Adrenal gland (tissue), 12 donors: ENCODE measurements around the gene RALGAPA2. TPM values are rescaled to one million over a fixed set of nuclear protein-coding genes. Genes with fewer than 3 reads are reported as not detected.

Experiments used
- DNase-seq, 7 donors: peaks; one replicate each; pipeline ENCODE4 v3.0.0-alpha.2; 2019 to 2020
- H3K27ac ChIP-seq, 5 donors: fragments of 200-600 bp; sonication (generic) in 4 of 5; 1 replicate in 3 of 5; 2 replicates in 2 of 5; pipeline versions ENCODE4 v1.5.1 to v1.8.0; 2016 to 2020; ENCODE audit warnings: mild to moderate bottlenecking in 1 of 5
- H3K27me3 ChIP-seq: fragments of 200-600 bp; 2 replicates; pipeline ENCODE4 v1.8.0; 2021
- H3K36me3 ChIP-seq, 2 donors: fragments of 200-600 bp; replicated peaks in 1 of 2; 1 replicate in 1 of 2; 2 replicates in 1 of 2; pipeline versions ENCODE4 v1.5.1 to v1.8.0; 2018 to 2022
- H3K4me1 ChIP-seq, 2 donors: fragments of 200-600 bp; replicated peaks in 1 of 2; 1 replicate in 1 of 2; 2 replicates in 1 of 2; pipeline versions ENCODE4 v1.5.1 to v1.8.0; 2018 to 2021
- H3K4me3 ChIP-seq, 4 donors: fragments of 200-600 bp; sonication (generic) in 3 of 4; one replicate each; pipeline ENCODE4 v1.5.1; 2016 to 2018
- H3K9me3 ChIP-seq, 3 donors: fragments of 200-600 bp; sonication (generic) in 1 of 3; replicated peaks in 1 of 3; 1 replicate in 2 of 3; 2 replicates in 1 of 3; pipeline versions ENCODE4 v1.5.1 to v1.8.0; 2016 to 2021
- POLR2A ChIP-seq, 2 donors: fragments of 450-650 bp; IDR thresholded peaks; one replicate each; pipeline ENCODE4 v1.6.1; 2017; ENCODE audit warnings: antibody characterized with exemption in 2 of 2, mild to moderate bottlenecking in 2 of 2, moderate library complexity in 1 of 2
- WGBS, 4 donors: extraction: QIAGEN DNeasy Blood & Tissue Kit in 2 of 4; methylation state at CpG; one replicate each; pipeline versions ENCODE4 v1.1.5 to v1.1.7; 2013 to 2017; 5-methylcytosine and 5-hydroxymethylcytosine counted together
- intact Hi-C, 2 donors: fragments of 100-400 bp; cut with DNase I; formaldehyde crosslinking; loops; one replicate each; pipeline versions ENCODE4 v1.14.1 to v1.15.0; 2022 to 2023
- polyA plus RNA-seq, 3 donors: library from polyadenylated mRNA; stranded (reverse); fragments of 200-250 nt in 2 of 3; fragments of 350-450 nt in 1 of 3; fragmentation: Illumina TruSeq in 1 of 3; extraction: RNeasy Lipid Tissue Mini Kit (QIAGEN cat#74804) in 1 of 3; gene quantifications; one replicate each; pipeline ENCODE4 v1.2.3, GENCODE V29; 2013 to 2014
- total RNA-seq, 9 donors: library from RNA; depleted of rRNA in 4 of 9; stranded (reverse); fragments of >200 nt in 4 of 9; fragments of 120-200 nt in 1 of 9; fragmentation: NEBNext Ultra II Directional in 1 of 9; extraction: Animal tissue kit (Norgen Biotek cat#: 25700) in 1 of 9; gene quantifications; one replicate each; pipeline versions ENCODE4 v1.1.0 to v1.2.4, GENCODE V29; 2013 to 2023
- TF ChIP-seq, protein P1 (sequence below), 6 experiments: fragments of 450-650 bp in 4 of 6; fragments of 200-600 bp in 2 of 6; sonication (generic) in 1 of 6; IDR thresholded peaks; 1 replicate in 5 of 6; 2 replicates in 1 of 6; pipeline versions ENCODE4 v1.5.1 to v1.8.0; 2016 to 2021; ENCODE audit warnings: antibody characterized with exemption in 6 of 6, mild to moderate bottlenecking in 2 of 6, moderate library complexity in 1 of 6
- donor health status: healthy with polysubstance abuse.
- donor health status: Bipolar disorder and iron deficiency.
- donor health status: DM: yes; HTN: yes; CAD: no.
- donor health status: DM: no; HTN: no; CAD: no.
- donor health status: DM: no; HTN: no; CAD: no.
- donor health status: DM: yes; HTN: yes; CAD: no.

RALGAPA2 gene
- total and polyA plus RNA-seq, 12 donors, result 3.7 to 39.6 (median 20.7) TPM

DNA sequence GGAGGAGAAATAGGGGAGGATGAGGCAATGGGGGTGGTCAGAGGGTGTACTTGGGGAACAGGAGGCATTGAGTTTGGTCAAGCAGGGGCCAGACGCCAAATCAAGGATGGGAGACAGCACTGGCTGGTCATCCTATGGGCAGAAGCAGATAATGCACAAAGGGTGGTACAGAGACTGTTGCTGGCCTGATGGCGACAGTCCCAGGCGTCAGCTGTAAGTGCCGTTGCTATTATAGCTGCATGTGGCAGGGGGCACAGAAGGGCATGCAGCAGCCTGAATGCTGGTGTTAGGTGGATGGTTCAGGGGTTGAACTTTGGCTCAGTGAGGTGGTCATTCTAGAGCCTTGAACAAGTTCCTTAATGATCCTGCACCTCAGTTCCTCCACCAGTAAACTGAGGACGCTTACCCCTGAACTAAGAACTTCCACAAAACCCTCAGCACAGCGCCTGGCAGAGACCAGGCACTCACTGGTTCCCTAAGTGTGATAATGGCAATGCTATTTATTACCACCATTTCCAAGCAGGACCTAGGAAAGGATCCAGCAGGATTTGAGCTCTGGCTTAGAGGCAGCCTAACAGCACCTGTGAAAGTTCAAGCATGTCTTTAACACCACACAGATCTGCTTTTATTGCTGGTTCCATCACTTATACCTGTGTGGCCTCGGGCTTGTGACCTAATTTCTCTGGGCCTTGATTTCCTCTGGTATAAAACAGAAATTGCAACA, 181.9 kb downstream of the RALGAPA2 start:
- TF ChIP-seq, protein P1, sequence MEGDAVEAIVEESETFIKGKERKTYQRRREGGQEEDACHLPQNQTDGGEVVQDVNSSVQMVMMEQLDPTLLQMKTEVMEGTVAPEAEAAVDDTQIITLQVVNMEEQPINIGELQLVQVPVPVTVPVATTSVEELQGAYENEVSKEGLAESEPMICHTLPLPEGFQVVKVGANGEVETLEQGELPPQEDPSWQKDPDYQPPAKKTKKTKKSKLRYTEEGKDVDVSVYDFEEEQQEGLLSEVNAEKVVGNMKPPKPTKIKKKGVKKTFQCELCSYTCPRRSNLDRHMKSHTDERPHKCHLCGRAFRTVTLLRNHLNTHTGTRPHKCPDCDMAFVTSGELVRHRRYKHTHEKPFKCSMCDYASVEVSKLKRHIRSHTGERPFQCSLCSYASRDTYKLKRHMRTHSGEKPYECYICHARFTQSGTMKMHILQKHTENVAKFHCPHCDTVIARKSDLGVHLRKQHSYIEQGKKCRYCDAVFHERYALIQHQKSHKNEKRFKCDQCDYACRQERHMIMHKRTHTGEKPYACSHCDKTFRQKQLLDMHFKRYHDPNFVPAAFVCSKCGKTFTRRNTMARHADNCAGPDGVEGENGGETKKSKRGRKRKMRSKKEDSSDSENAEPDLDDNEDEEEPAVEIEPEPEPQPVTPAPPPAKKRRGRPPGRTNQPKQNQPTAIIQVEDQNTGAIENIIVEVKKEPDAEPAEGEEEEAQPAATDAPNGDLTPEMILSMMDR (IDR thresholded peaks at IDR 0.05), result no peak
- no peak for TF ChIP-seq POLR2A (IDR thresholded peaks at IDR 0.05)
- intact Hi-C loops, result no loop called here
- H3K9me3 ChIP-seq, result no peaks in the 10 kb centered on the region
- H3K4me3 ChIP-seq, result no peak overlapping the region
- WGBS, 4 donors, result 92 to 95% (median 94%) methylated on average over 7 of the region's 7 CpGs
- H3K27me3 ChIP-seq, result no peaks in the 10 kb centered on the region
- H3K36me3 ChIP-seq, result no peaks in the 10 kb centered on the region
- no peak for DNase-seq
- no peak overlapping the region for H3K27ac ChIP-seq
- H3K4me1 ChIP-seq, result no peaks in the 10 kb centered on the region

DNA sequence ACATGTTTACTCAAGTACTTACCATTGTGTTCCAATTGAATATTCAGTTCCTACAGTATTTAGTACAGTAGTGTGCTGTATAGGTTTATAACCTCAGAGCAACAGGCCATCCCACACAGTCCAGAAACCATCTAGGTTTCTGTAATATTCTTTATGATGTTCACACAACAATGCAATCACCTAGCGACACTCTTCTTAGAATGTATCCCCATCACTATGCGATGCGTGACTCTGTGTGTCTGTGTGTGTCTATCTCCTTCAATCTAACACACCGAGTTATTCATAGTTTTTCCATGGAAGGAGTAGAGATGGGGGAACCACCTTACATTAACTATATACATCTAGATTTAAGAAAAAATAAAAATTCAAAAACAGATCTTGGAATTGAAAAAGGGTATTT, 182.8 kb downstream of the RALGAPA2 start:
- Histone ChIP-seq H3K27me3 (no peaks in the 10 kb centered on the region), H3K4me3 (no peak overlapping the region), H3K36me3 (no peaks in the 10 kb centered on the region), H3K9me3 (no peaks in the 10 kb centered on the region), H3K27ac (no peak overlapping the region), H3K4me1 (no peaks in the 10 kb centered on the region)
- intact Hi-C loops, result no loop called here
- WGBS, 4 donors, result 95 to 99% (median 97%) methylated on average over 4 of the region's 4 CpGs
- TF ChIP-seq, protein P1 (IDR thresholded peaks at IDR 0.05), result no peak
- TF ChIP-seq POLR2A (IDR thresholded peaks at IDR 0.05), result no peak
- DNase-seq, result no peak

DNA sequence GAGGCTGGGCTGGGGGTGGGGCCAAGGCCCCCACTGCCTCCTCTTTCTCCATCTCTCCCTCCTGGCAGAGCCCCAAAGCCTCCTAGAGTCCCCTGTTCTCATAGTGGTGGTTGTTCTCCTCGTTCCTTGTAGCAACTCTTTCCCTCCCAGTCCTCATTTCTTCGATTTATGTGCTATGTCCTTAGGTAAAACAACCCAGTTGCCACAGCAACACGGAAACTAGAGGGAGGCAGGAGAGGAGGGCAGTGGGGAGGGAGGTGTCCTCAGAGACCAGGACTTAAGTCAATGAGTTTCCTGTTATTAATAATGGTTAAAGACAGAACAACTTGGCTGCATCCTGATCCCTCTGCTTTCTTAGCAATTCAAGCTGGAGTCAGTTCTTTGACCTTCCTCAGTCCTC, 183.6 kb downstream of the RALGAPA2 start:
- Histone ChIP-seq H3K27me3 (no peaks in the 10 kb centered on the region), H3K4me3 (no peak overlapping the region), H3K27ac (no peak overlapping the region), H3K9me3 (no peaks in the 10 kb centered on the region), H3K36me3 (no peaks in the 10 kb centered on the region), H3K4me1 (no peaks in the 10 kb centered on the region)
- intact Hi-C loops, result no loop called here
- no peak for DNase-seq
- TF ChIP-seq, protein P1 (IDR thresholded peaks at IDR 0.05), result no peak
- no peak for TF ChIP-seq POLR2A (IDR thresholded peaks at IDR 0.05)
- 69 to 79% (median 74%) methylated on average over 3 of the region's 3 CpGs for WGBS, 4 donors

DNA sequence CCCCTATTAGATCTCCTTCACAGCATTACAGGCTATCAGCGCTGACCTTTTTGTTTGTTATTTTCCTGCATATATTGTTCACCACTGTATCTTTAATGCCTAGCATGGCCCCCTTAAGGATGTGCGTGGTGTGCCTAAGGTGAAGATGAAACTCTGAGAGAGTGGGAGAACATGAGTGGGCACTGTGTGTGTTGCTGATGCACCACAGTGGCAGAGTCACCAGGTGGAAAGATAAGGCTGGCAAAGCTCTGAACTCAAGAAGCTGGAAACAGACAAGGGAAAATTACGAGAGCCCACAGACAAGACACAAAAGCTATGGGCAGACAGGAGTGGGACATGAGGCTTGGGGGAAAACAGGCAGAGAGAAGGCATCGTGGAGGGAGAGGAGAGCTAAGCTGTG, 184.8 kb downstream of the RALGAPA2 start:
- H3K27ac ChIP-seq, result no peak overlapping the region
- H3K9me3 ChIP-seq, result no peaks in the 10 kb centered on the region
- H3K4me3 ChIP-seq, result no peak overlapping the region
- no peaks in the 10 kb centered on the region for H3K27me3 ChIP-seq
- no peak for DNase-seq
- no peaks in the 10 kb centered on the region for H3K4me1 ChIP-seq
- intact Hi-C loops, result no loop called here
- no peaks in the 10 kb centered on the region for H3K36me3 ChIP-seq
- TF ChIP-seq, protein P1 (IDR thresholded peaks at IDR 0.05), result no peak
- no peak for TF ChIP-seq POLR2A (IDR thresholded peaks at IDR 0.05)
- WGBS, 4 donors, result 93 to 99% (median 96%) methylated on average over 4 of the region's 4 CpGs
